ENCODE data around the gene TMEM8B.

The TMEM8B gene

DNA sequence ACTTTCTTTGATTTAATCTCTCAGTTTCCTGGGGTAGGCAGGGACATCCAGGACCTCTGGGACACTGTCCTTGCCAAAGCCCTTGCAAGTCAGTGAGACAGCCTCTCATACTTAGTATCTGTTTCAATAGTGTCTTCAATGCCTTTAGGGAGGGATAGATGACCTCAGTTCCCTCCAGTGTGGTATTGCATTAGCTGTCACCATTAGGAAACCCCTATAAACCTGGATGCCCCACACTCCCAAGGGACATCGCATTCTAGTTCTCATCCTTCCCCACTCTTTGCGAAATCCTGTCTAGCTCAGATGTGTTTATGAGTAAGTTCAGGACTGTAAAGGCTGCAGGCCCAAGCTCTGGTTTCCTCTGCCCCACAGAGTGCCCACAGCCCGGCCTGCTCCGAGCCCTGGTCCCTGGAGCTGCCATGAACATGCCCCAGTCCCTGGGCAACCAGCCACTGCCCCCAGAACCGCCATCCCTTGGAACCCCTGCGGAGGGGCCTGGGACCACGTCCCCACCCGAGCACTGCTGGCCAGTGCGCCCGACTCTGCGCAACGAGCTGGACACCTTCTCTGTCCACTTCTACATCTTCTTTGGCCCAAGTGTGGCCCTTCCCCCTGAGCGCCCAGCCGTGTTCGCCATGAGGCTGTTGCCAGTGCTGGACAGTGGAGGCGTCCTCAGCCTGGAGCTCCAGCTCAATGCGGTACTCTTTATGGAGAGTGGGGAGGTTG is 13.2 kb downstream of the TMEM8B start:
- DNase-seq (ENCODE audit: low spot score), result no peak
- TF ChIP-seq, protein P1, sequence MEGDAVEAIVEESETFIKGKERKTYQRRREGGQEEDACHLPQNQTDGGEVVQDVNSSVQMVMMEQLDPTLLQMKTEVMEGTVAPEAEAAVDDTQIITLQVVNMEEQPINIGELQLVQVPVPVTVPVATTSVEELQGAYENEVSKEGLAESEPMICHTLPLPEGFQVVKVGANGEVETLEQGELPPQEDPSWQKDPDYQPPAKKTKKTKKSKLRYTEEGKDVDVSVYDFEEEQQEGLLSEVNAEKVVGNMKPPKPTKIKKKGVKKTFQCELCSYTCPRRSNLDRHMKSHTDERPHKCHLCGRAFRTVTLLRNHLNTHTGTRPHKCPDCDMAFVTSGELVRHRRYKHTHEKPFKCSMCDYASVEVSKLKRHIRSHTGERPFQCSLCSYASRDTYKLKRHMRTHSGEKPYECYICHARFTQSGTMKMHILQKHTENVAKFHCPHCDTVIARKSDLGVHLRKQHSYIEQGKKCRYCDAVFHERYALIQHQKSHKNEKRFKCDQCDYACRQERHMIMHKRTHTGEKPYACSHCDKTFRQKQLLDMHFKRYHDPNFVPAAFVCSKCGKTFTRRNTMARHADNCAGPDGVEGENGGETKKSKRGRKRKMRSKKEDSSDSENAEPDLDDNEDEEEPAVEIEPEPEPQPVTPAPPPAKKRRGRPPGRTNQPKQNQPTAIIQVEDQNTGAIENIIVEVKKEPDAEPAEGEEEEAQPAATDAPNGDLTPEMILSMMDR (IDR thresholded peaks at IDR 0.05; ENCODE audit: extremely low read depth, missing control alignments), result no peak

GRCh38 chr9:35842795-35843194 is 13.8 kb downstream of the TMEM8B start:
- peak; percentile 86 for DNase-seq (ENCODE audit: low spot score)
- TF ChIP-seq, protein P1 (IDR thresholded peaks at IDR 0.05; ENCODE audit: extremely low read depth, missing control alignments), result no peak

DNA sequence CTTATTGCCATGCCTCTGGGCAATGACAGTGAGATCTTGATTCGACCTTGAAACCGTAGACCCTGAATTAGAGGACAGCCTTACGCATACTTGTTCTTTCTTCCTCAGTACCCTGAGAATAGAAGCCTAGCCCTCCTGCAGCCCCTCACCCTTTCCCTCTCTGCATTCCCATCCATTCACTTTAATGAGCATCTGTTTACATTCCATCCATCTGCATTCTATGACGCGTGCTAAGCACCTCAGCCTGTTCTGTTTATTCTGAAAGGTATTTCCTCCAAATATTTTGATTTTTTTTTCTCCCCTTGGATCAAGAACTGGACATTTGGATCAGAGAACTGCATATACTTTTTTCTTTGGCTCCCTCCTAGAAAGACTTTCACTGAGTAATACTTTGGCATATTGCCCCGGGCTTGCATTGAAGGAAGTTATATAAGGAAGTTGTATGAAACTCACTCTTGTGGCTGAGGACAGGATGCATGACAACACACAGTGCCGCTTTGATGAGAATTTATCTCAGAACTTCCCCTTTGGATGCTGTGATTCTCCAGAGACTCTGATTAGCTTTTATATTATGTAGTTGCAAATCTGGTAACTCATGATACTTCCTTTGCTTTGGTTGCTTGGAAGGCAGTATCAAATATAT is 15.7 kb downstream of the TMEM8B start:
- peak; percentile 49 for DNase-seq (ENCODE audit: low spot score)
- TF ChIP-seq, protein P1 (IDR thresholded peaks at IDR 0.05; ENCODE audit: extremely low read depth, missing control alignments), result no peak

GRCh38 chr9:35845824-35846771 is 17.1 kb downstream of the TMEM8B start:
- TF ChIP-seq, protein P1 (IDR thresholded peaks at IDR 0.05; ENCODE audit: extremely low read depth, missing control alignments), result no peak
- peak; percentile 47 for DNase-seq (ENCODE audit: low spot score)

- TF ChIP-seq, protein P1 (IDR thresholded peaks at IDR 0.05; ENCODE audit: extremely low read depth, missing control alignments), result no peak
- DNase-seq (ENCODE audit: low spot score), result peak; percentile 85
Observed at GRCh38 chr9:35847792-35848572, 19.0 kb downstream of the TMEM8B start.

DNA sequence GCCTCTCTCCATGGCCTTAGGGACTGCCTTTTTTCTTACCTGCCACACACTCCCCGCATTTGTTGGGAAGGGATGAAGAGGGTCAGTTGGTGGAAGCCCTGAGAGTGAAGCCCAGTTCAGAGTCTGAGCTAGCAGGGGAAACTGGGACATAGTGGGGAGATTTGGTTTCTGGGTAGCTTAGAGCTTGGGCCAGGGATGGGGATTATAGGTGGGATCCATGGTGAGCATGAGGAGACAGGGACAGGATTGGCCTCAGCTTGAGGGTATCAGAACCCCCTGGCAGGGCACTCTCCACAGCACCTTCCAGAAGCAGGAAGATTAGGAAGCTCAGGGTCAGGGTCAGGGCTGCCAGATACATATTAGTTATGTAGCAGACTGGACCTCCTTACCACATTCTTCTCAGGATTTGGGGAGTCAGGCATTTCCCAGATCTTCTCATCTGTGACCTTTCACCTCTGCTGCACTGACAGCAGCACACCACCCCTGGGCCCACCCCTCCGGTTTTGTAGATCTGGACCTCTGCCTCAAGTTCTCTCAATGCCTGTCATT is 23.3 kb downstream of the TMEM8B start:
- TF ChIP-seq, protein P1 (IDR thresholded peaks at IDR 0.05; ENCODE audit: extremely low read depth, missing control alignments), result no peak
- no peak for DNase-seq (ENCODE audit: low spot score)

Measured in GM20000 (cell line).